GM18526 (cell line): Measurements from ENCODE around the gene FLOT2.

ENCODE experiments used
- POLR2A ChIP-seq: IDR thresholded peaks from 3 replicates; pipeline ENCODE4 v1.6.1; 2011; ENCODE audit not compliant: insufficient read length; ENCODE audit errors: extremely low read depth

The FLOT2 gene

GRCh38 chr17:28841901-28842281 is 55.6 kb downstream of the FLOT2 start:
- TF ChIP-seq POLR2A = no peak

GRCh38 chr17:28839221-28839620 is 58.3 kb downstream of the FLOT2 start:
- TF ChIP-seq POLR2A = no peak

GRCh38 chr17:28834420-28834819 is 63.1 kb downstream of the FLOT2 start:
- TF ChIP-seq POLR2A = no peak
